Fibroblast of mammary gland (primary cell): ENCODE measurements around the gene TAF3.

ENCODE experiments used
- DNase-seq: peaks from one replicate; pipeline ENCODE4 v3.0.0-alpha.2; 2010; ENCODE audit warnings: low read depth
- H3K4me3 ChIP-seq: 2 replicates; pipeline ENCODE4 v1.5.1; 2011; ENCODE audit warnings: low read depth, mild to moderate bottlenecking, low read length, moderate library complexity; ENCODE audit not compliant: control insufficient read depth
- TF ChIP-seq, protein P1 (sequence below): conservative IDR thresholded peaks from 2 replicates; pipeline ENCODE4 v1.5.1; 2011; ENCODE audit warnings: low read depth, low read length, inconsistent platforms; ENCODE audit not compliant: control insufficient read depth, insufficient read depth

The TAF3 gene

DNA sequence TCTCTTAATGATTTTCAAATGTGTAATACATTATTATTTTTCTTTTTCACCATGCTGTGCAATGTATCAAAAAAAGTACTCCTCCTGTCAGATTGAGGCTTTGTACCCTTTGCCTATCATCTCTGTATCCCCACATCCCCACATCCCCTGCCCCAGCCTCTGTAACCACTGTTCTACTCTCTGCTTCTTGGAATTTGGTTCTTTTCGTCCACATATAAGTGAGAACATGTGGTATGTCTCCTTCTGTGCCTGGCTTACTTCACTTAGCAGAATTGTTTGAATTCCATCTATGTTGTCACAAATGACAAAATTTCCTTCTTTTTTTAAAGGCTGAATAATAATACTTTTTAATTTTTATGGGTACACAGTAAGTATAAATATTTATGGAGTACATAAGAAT is 13.8 kb downstream of the TAF3 start:
- TF ChIP-seq, protein P1, sequence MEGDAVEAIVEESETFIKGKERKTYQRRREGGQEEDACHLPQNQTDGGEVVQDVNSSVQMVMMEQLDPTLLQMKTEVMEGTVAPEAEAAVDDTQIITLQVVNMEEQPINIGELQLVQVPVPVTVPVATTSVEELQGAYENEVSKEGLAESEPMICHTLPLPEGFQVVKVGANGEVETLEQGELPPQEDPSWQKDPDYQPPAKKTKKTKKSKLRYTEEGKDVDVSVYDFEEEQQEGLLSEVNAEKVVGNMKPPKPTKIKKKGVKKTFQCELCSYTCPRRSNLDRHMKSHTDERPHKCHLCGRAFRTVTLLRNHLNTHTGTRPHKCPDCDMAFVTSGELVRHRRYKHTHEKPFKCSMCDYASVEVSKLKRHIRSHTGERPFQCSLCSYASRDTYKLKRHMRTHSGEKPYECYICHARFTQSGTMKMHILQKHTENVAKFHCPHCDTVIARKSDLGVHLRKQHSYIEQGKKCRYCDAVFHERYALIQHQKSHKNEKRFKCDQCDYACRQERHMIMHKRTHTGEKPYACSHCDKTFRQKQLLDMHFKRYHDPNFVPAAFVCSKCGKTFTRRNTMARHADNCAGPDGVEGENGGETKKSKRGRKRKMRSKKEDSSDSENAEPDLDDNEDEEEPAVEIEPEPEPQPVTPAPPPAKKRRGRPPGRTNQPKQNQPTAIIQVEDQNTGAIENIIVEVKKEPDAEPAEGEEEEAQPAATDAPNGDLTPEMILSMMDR = no peak
- no peak overlapping the region for H3K4me3 ChIP-seq
- DNase-seq = no peak

DNA sequence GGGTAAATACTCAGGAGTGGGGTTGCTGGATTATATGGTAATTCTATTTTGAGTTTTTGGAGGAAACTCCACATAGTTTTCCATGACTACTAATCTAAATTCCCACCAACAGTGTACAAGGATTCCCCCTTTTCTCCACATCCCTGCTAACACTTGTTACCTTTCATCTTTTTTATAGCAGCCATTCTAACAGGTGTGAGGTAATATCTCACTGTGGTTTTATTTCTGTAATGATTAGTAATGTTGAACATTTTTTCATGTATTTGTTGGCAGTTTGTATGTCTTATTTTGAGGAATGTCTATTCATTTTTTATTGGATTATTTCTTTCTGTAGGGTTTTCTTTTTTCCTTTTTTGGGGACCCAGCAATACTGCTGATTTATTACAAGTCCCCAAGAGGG is 14.9 kb downstream of the TAF3 start:
- no peak overlapping the region for H3K4me3 ChIP-seq
- TF ChIP-seq, protein P1 = no peak
- no peak for DNase-seq

DNA sequence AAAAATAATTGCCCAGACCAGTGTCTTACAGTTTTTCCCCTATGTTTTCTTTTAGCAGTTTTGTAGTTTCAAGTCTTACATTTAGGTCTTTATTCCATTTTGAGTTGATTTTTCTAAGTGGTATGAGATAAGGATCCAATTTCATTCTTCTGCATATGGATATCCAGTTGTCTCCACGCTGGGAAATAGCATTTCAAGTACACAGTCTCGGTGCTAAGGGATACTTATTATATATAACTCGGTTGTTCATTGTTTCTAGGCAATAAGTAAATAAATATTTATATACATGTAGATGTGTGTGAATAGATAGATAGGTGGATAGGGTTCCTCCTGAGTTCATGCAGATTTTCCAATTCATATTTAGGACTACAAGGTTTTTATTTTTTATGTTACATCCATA is 16.0 kb downstream of the TAF3 start:
- TF ChIP-seq, protein P1 = no peak
- H3K4me3 ChIP-seq = no peak overlapping the region
- DNase-seq = no peak

DNA sequence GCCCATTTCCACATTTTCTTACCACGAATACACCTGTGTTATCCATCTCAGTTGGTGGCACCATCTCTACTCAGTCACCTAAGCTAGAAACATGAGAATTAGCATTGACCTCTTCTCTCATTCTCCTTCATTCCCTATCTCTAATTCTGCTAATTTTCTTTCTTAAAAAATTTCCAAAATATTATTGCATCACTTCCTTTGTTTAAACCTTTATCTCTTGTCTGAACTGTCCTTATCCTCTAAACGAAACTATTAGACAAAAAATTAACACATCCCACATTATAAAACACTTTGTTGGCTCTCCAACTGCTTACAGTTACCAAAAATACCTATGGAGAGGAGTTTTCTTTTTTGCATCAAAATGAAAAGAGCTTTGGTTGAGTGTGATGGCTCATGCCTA is 18.3 kb downstream of the TAF3 start:
- DNase-seq = no peak
- TF ChIP-seq, protein P1 = no peak

DNA sequence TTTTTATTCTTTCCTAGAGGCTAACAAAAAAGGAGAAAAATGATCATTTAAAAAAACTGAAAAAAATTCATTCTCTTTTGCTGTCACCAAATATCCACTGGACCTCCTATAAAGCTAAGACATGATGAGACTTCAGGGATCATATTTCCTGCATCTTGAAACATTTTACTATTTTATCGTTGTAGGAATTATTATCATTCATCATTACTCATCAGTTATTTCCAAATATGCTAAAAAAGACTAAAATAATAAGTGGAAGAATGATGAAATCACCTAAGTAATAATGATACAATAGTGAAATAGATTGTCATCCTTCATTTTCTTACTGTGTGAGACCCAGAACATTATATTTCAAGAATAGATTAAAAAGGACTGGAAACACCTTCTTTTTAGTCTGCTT is 28.3 kb downstream of the TAF3 start:
- TF ChIP-seq, protein P1 = no peak
- DNase-seq = peak; percentile 43
- H3K4me3 ChIP-seq = no peak overlapping the region

More for the DNA sequence above, 18.3 kb downstream of the TAF3 start:
- H3K4me3 ChIP-seq = no peak overlapping the region

DNA sequence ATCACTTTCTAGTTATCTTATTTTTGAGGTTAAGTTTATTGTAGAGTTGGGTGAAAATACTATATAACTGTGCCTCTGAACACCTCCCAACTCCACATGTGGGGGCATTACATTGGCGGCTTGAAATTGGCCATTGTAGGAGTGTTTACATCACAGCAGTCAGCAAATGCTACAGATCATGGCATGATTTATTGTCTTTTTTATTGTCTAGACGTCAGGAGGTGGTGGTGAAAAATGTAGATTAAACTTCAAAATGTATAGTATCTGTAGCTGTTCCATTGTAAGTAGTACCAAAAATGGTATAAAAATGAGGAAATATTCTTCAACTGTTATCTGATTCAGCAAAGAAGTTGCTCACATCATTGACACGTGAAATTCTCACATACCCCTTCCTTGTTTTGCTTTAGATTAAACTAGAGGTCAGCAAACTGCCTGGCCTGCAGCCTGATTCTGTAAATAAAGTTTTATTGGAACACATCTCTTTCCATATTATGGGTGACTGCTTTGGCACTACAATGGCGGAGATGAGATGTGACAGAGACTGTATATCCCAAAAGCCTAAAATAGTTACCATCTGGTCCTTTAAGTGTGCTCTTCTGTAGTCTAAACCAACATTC is 35.0 kb downstream of the TAF3 start:
- no peak overlapping the region for H3K4me3 ChIP-seq

DNA sequence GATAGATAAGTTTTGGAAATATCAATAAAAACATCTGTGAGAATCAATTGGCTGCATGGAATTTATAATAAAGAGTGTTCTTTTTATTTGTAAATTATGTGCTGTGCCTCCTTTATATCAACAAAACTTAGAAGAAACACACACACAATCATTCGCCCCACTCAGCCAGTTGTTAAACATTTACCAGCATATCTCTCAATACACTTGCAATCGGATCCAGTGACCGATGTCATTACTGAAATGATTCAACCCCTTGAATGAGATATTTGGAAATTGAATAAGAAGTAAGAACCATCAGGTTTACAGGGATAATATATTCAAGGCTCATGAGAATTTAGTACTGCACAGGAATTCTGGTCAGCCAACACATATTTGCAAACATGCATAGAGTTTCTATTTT is 35.6 kb downstream of the TAF3 start:
- no peak overlapping the region for H3K4me3 ChIP-seq
- TF ChIP-seq, protein P1 = no peak
- DNase-seq = no peak

More for the DNA sequence above, 35.0 kb downstream of the TAF3 start:
- TF ChIP-seq, protein P1 = no peak
- no peak for DNase-seq
